OCI-LY3 (cell line): ENCODE results near the gene HMX3.

ENCODE experiments used
- EZH2phosphoT487 ChIP-seq: fragments of 200-600 bp; shearing (Covaris generic); IDR thresholded peaks from 2 replicates; pipeline ENCODE4 v1.6.1; 2018; ENCODE audit warnings: antibody characterized with exemption, mixed run types, low read depth
- TF ChIP-seq, protein P1 (sequence below): fragments of 200-600, 300-600 bp; sonication (generic); IDR thresholded peaks from 2 replicates; pipeline ENCODE4 v1.5.1; 2014; ENCODE audit warnings: antibody characterized with exemption, low read length, low read depth

DNA sequence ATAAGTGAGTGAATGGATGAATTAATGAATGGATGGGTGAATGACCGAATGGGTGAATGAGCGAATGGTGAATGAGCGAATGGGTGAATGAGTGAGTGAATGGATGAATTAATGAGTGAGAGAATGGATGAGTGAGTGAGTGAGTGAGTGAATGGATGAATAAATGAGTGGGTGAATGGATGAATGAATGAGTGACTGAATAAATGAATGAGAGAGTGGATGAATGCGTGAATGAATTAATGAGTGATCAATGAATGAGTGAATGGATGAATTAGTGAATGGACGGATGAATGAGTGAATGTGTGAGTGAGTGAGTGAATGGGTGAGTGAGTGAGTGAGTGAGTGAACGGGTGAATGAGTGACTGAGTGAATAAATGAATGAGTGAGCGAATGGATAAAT, 49.5 kb upstream of the HMX3 start:
- TF ChIP-seq, protein P1, sequence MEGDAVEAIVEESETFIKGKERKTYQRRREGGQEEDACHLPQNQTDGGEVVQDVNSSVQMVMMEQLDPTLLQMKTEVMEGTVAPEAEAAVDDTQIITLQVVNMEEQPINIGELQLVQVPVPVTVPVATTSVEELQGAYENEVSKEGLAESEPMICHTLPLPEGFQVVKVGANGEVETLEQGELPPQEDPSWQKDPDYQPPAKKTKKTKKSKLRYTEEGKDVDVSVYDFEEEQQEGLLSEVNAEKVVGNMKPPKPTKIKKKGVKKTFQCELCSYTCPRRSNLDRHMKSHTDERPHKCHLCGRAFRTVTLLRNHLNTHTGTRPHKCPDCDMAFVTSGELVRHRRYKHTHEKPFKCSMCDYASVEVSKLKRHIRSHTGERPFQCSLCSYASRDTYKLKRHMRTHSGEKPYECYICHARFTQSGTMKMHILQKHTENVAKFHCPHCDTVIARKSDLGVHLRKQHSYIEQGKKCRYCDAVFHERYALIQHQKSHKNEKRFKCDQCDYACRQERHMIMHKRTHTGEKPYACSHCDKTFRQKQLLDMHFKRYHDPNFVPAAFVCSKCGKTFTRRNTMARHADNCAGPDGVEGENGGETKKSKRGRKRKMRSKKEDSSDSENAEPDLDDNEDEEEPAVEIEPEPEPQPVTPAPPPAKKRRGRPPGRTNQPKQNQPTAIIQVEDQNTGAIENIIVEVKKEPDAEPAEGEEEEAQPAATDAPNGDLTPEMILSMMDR, result no peak
- TF ChIP-seq EZH2phosphoT487, result no peak
